HS-5 (cell line): Measurements from ENCODE around the gene EOGT.

Source experiments
- DNase-seq: peaks from one replicate; pipeline ENCODE4 v3.0.0-alpha.2; 2012; ENCODE audit warnings: low read depth

The EOGT gene

GRCh38 chr3:69013253-69014021, at the start of gene EOGT:
TSS of gene EOGT (minus strand) at chr3:69013684. CDS start at chr3:69009846, 3,838 bp downstream.
- peak; percentile 51 for DNase-seq

DNA sequence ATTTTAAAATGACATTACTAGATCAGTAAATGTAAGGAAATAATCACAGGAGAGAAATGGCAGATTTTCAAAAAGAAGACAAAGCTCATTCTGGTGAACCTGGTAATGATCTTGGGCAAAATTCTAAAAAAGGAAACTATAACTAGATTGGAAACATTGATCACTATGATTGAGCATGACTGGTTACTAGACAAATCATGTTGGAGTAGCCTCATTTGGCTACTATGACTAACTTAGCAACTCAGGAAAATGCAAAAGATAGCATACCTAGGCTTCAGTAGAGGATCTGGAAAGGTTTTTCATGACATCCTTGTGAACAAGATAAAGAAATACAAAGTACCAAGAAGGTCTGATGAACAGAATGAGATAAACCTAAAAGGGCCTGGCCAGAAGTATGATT, 46.2 kb upstream of the EOGT start:
- DNase-seq: no peak

DNA sequence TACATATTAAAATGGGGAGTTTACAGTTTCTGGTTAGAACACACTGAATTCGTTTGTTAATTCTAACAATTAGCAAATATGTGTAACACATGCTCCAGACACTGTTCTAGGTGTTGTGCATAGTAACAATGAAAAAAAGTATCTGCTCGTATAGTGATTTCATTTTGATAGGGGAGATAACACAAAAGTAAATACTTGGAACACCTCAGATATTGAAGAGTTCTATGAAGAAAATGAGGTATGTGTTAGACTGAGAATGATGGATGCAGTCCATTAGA, 45.4 kb upstream of the EOGT start:
- DNase-seq: no peak

- DNase-seq: no peak
Measured at GRCh38 chr3:69058180-69058946, 44.9 kb upstream of the EOGT start.

GRCh38 chr3:69052472-69052898, 39.0 kb upstream of the EOGT start:
- DNase-seq: no peak

DNA sequence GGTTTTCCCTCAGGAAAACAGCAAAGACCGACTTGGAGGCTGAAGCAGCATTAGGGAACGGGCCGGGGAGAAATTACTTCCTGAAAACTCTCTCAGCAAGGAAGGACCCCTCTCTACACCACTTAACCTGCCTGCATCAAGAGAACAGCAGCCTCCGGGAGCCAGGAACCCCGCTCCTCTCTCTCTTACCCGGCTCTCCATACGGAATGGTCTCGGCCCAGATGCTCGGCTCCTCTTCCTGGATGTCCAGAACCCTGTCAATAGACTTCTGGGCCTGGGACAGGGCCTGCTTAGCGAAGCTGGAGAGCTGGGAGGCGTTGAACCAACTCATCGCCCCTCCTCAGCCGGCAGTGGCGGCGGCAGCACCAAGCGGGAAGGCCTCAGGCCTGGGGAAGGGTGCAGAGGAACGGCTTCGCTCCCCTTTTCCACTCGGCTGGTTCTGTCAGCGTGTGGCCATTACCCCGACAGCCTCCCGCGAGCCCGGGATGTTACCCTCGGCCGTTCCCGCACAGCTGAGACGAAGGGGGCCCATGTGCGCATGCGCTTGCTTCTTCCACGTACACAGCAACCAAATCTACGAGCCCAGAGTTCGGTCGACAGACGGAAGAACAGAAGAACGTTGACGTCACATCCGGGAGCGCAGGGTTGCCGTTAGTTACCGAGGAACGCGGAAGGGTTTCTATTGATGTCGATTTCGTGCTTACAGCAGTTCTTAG, 38.4 kb upstream of the EOGT start, which contains the start of gene TMF1:
TMF1 (minus strand) TSS at position 578 of the 716 bp plus-strand sequence; CDS start at position 331, 247 bp downstream.
- peak; percentile 95 for DNase-seq

GRCh38 chr3:69048990-69049389, 35.5 kb upstream of the EOGT start:
- DNase-seq: no peak

- DNase-seq: no peak
Measured at GRCh38 chr3:69044608-69045007, 31.1 kb upstream of the EOGT start.

GRCh38 chr3:69033470-69033869, 20.0 kb upstream of the EOGT start:
- peak; percentile 72 for DNase-seq

DNA sequence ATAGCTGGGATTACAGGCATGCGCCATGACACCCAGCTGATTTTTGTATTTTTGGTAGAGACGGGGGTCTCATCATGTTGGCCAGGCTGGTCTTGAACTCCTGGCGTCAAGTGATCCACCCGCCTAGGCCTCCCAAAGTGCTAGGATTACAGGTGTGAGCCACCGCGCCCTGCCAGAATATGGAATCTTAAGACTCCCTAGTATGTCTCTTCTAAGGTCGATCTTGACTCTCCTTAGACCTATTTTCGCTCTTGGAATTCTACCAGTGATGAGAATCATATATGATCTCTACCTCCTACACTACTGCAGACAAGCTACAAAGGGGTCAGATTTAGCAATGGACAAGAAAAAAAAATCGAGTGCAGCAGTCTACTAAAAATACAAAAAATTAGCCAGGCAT, 19.3 kb upstream of the EOGT start:
- no peak for DNase-seq

- DNase-seq: peak; percentile 52
Measured at GRCh38 chr3:69032142-69032541, 18.7 kb upstream of the EOGT start.

- no peak for DNase-seq
Measured at GRCh38 chr3:69031635-69032034, 18.2 kb upstream of the EOGT start.

DNA sequence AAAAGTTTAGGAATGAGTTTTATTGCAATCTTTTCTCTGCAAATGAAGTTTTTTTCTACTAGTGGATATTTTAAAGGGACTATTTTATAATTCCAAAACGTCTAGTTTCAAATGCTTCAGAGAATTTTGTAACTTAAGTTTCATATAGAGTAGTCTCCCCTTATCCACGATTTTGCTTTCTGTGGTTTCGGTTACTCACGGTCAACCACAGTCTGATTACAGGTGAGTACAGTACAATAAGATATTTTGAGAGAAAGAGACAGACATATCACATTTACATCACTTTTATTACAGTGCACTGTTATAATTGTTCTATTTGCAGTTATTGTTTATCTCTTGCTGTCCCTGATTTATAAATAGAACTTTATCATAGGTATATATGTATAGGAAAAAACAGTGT, 7.4 kb upstream of the EOGT start:
- DNase-seq: no peak

- DNase-seq: no peak
Measured at GRCh38 chr3:69020424-69020823, 6.9 kb upstream of the EOGT start.

- DNase-seq: no peak
Measured at GRCh38 chr3:69016901-69017300, 3.4 kb upstream of the EOGT start.

DNA sequence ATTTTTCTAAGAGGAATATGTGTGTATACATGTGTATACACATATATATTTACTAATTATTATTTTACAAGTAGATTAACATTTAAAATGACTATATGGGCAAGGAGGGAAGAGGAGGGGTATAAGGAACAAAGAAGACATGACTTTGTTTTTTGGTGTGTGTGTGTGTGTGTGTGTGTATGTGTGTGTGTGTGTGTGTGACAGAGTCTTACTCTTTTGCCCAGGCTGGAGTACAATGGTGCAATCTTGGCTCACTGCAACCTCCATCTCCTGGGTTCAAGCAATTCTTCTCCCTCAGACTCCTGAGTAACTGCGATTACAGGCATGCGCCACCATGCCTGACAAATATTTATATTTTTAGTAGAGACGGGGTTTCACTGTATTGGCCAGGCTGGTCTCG, 2.6 kb upstream of the EOGT start:
- no peak for DNase-seq

GRCh38 chr3:69014022-69014580, 617 bp upstream of the EOGT start:
- DNase-seq: no peak

GRCh38 chr3:69012800-69013252, 658 bp downstream of the EOGT start:
- no peak for DNase-seq

GRCh38 chr3:69012100-69012799, 1.2 kb downstream of the EOGT start:
- no peak for DNase-seq

DNA sequence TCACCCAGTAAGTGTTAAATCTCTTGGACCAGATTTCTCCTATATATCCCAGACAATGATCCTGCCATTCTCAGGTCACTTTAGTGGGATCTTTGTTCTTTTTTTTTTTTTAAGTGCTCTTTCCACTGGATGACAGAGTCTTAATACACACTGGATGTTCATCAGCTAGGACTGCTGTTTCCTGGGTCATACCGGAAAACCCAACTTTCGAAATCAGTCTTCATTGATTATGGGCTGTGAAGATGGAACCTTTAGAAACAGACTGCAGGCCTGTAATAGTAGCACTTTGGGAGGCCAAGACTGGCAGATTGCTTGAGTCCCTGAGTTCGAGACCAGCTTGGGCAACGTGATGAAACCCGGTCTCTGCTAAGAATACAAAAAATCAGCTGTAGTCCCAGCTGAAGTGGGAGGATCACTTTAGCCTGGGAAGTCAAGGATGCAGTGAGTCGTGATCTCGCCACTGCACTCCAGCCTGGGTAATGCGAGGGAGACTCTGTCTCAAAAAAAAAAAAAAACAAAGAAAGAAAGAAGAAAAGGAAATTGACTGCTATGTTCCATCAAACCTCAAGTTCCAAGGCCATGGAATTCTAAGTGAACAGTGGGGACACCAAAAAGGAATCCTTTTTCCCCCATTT, 2.3 kb downstream of the EOGT start:
- no peak for DNase-seq
